Measurements from ENCODE around the gene CENPN.

DNA sequence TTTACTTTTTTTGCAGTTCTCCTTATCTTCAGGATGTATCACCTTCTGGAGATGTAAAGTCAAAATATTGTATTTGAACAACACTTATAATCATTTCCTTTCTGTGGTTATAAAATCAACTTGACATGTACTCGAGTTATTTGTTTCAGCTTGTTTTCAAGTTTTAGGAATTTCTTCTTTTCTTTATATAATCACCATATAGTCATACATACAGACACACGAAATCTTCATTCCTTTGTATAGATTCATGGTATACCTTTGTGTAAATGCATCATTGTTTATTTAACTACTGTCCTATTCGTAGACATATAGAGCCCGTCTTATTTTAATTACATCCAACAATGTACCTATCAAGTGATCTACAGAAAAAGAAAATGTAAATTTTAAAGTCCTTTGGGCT, 40.4 kb upstream of the CENPN start:
- TF ChIP-seq POLR2AphosphoS5 (IDR thresholded peaks at IDR 0.05; ENCODE audit: low read depth, low read length): no peak
- TF ChIP-seq, protein P1, sequence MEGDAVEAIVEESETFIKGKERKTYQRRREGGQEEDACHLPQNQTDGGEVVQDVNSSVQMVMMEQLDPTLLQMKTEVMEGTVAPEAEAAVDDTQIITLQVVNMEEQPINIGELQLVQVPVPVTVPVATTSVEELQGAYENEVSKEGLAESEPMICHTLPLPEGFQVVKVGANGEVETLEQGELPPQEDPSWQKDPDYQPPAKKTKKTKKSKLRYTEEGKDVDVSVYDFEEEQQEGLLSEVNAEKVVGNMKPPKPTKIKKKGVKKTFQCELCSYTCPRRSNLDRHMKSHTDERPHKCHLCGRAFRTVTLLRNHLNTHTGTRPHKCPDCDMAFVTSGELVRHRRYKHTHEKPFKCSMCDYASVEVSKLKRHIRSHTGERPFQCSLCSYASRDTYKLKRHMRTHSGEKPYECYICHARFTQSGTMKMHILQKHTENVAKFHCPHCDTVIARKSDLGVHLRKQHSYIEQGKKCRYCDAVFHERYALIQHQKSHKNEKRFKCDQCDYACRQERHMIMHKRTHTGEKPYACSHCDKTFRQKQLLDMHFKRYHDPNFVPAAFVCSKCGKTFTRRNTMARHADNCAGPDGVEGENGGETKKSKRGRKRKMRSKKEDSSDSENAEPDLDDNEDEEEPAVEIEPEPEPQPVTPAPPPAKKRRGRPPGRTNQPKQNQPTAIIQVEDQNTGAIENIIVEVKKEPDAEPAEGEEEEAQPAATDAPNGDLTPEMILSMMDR (IDR thresholded peaks at IDR 0.05): no peak
- no peak for TF ChIP-seq TCF7L2 (IDR thresholded peaks at IDR 0.05; ENCODE audit: low read depth, low read length)
- TF ChIP-seq, protein P2, sequence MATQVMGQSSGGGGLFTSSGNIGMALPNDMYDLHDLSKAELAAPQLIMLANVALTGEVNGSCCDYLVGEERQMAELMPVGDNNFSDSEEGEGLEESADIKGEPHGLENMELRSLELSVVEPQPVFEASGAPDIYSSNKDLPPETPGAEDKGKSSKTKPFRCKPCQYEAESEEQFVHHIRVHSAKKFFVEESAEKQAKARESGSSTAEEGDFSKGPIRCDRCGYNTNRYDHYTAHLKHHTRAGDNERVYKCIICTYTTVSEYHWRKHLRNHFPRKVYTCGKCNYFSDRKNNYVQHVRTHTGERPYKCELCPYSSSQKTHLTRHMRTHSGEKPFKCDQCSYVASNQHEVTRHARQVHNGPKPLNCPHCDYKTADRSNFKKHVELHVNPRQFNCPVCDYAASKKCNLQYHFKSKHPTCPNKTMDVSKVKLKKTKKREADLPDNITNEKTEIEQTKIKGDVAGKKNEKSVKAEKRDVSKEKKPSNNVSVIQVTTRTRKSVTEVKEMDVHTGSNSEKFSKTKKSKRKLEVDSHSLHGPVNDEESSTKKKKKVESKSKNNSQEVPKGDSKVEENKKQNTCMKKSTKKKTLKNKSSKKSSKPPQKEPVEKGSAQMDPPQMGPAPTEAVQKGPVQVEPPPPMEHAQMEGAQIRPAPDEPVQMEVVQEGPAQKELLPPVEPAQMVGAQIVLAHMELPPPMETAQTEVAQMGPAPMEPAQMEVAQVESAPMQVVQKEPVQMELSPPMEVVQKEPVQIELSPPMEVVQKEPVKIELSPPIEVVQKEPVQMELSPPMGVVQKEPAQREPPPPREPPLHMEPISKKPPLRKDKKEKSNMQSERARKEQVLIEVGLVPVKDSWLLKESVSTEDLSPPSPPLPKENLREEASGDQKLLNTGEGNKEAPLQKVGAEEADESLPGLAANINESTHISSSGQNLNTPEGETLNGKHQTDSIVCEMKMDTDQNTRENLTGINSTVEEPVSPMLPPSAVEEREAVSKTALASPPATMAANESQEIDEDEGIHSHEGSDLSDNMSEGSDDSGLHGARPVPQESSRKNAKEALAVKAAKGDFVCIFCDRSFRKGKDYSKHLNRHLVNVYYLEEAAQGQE (IDR thresholded peaks at IDR 0.05; ENCODE audit: insufficient read depth in 1 of 2, low read depth in 2 of 2, low read length in 1 of 2): no peak
- no peak for TF ChIP-seq SIN3A (IDR thresholded peaks at IDR 0.05; ENCODE audit: borderline replicate concordance, insufficient read depth, low read depth, low read length)
